Kidney (tissue), 14 donors: Measurements from ENCODE around the gene BORCS5. TPM values are rescaled to one million over a fixed set of nuclear protein-coding genes. Genes with fewer than 3 reads are reported as not detected.
"Not testable (repeated sequence)": the region's sequence is repeated elsewhere in the genome, so short reads cannot be mapped to it uniquely, and the experiment has no call there.

Source experiments
- DNase-seq, 5 donors: peaks; one replicate each; pipeline ENCODE4 v3.0.0-alpha.2; 2013 to 2020
- FAIRE-seq: peaks from 2 replicates; lab custom pipeline; 2012; peaks lifted over from hg19 to GRCh38; lab: Jason Lieb, UNC
- H3K27ac ChIP-seq, 2 donors: one replicate each; pipeline ENCODE4 v1.7.0; 2013; ENCODE audit warnings: low read depth in 2 of 2, low read length in 2 of 2, inconsistent platforms in 1 of 2
- H3K27me3 ChIP-seq: one replicate; pipeline ENCODE4 v1.7.1; 2013; ENCODE audit warnings: low read length, inconsistent platforms; ENCODE audit not compliant: control insufficient read depth, insufficient read depth
- H3K36me3 ChIP-seq, 3 donors: one replicate each; pipeline versions ENCODE4 v1.7.0 to v1.7.1; 2013; ENCODE audit warnings: low read length in 3 of 3, control low read depth in 1 of 3, inconsistent platforms in 1 of 3; ENCODE audit not compliant: insufficient read depth in 3 of 3, control insufficient read depth in 2 of 3
- H3K4me1 ChIP-seq, 3 donors: one replicate each; pipeline versions ENCODE4 v1.7.0 to v1.7.1; 2013; ENCODE audit warnings: low read length in 3 of 3, inconsistent platforms in 1 of 3, low read depth in 1 of 3; ENCODE audit not compliant: control insufficient read depth in 2 of 3, insufficient read depth in 2 of 3
- H3K4me3 ChIP-seq, 3 donors: one replicate each; pipeline versions ENCODE4 v1.7.0 to v1.8.1; 2013; ENCODE audit warnings: low read length in 3 of 3, control low read depth in 1 of 3, inconsistent platforms in 1 of 3
- H3K9ac ChIP-seq, 3 donors: one replicate each; pipeline versions ENCODE4 v1.7.0 to v1.7.1; 2013; ENCODE audit warnings: low read length in 3 of 3, control low read depth in 1 of 3, inconsistent platforms in 1 of 3
- H3K9me3 ChIP-seq, 3 donors: one replicate each; pipeline versions ENCODE4 v1.7.0 to v1.7.1; 2013; ENCODE audit warnings: low read length in 3 of 3, control low read depth in 1 of 3, inconsistent platforms in 1 of 3; ENCODE audit not compliant: control insufficient read depth in 2 of 3, insufficient read depth in 1 of 3
- intact Hi-C: fragments of 100-400 bp; cut with DNase I; formaldehyde crosslinking; loops from one replicate; pipeline ENCODE4 v1.11.1; 2022
- polyA plus RNA-seq: library from polyadenylated mRNA; stranded (reverse); fragments of 350-450 nt; fragmentation: Illumina TruSeq; extraction: RNeasy Lipid Tissue Mini Kit (QIAGEN cat#74804); gene quantifications from one replicate; pipeline ENCODE4 v1.2.3, GENCODE V29; 2014; ENCODE audit warnings: low read depth, low replicate concordance; ENCODE audit not compliant: insufficient read depth
- total RNA-seq: library from RNA; stranded (reverse); fragmentation: NEBNext Ultra II Directional; extraction: Animal tissue kit (Norgen Biotek cat#: 25700); gene quantifications from one replicate; pipeline ENCODE4 v1.2.1, GENCODE V29; 2021
- TF ChIP-seq, protein P1 (sequence below): IDR thresholded peaks from 3 replicates; pipeline ENCODE4 v1.5.1; 2012; ENCODE audit warnings: mild to moderate bottlenecking, moderate library complexity, borderline replicate concordance; ENCODE audit not compliant: insufficient read depth; ENCODE audit errors: extremely low read depth
- donor health status: control.
- donor health status: control.
- donor health status: control.
- donor health status: control.
- donor health status: control.
- donor health status: DM: yes; HTN: yes; CAD: no.
- donor health status: Normal renal cell carcinoma (clear cell type).

Gene BORCS5
- total and polyA plus RNA-seq, 2 donors from 2014 or later, result 11.2 to 14.0 TPM

DNA sequence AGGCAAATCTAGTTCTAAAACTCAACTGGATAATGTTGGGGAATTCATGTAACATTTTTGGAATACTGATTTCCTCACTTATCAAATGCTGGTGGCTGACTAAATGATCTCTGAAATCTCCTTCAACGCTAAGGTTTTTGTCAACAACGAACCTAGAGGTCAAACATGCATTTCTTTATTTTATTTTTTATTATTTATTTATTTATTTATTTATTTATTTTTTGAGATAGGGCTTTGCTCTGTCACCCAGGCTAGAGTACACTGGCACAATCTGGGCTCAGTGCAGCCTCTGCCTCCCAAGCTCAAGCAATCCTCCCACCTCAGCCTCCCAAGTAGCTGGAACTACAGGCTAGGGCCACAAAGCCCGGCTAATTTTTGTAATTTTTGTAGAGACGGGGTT, 141.3 kb downstream of the BORCS5 start:
- Histone ChIP-seq H3K27me3 (no peaks in the 10 kb centered on the region), H3K9me3 (no peaks in the 10 kb centered on the region), H3K4me3 (no peak overlapping the region), H3K4me1 (no peaks in the 10 kb centered on the region), H3K36me3 (no peaks in the 10 kb centered on the region), H3K9ac (no peak overlapping the region), H3K27ac (no peak overlapping the region)
- no peak for DNase-seq
- TF ChIP-seq, protein P1, sequence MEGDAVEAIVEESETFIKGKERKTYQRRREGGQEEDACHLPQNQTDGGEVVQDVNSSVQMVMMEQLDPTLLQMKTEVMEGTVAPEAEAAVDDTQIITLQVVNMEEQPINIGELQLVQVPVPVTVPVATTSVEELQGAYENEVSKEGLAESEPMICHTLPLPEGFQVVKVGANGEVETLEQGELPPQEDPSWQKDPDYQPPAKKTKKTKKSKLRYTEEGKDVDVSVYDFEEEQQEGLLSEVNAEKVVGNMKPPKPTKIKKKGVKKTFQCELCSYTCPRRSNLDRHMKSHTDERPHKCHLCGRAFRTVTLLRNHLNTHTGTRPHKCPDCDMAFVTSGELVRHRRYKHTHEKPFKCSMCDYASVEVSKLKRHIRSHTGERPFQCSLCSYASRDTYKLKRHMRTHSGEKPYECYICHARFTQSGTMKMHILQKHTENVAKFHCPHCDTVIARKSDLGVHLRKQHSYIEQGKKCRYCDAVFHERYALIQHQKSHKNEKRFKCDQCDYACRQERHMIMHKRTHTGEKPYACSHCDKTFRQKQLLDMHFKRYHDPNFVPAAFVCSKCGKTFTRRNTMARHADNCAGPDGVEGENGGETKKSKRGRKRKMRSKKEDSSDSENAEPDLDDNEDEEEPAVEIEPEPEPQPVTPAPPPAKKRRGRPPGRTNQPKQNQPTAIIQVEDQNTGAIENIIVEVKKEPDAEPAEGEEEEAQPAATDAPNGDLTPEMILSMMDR, result no peak
- intact Hi-C loops, result no loop called here
- FAIRE-seq, result no peak

DNA sequence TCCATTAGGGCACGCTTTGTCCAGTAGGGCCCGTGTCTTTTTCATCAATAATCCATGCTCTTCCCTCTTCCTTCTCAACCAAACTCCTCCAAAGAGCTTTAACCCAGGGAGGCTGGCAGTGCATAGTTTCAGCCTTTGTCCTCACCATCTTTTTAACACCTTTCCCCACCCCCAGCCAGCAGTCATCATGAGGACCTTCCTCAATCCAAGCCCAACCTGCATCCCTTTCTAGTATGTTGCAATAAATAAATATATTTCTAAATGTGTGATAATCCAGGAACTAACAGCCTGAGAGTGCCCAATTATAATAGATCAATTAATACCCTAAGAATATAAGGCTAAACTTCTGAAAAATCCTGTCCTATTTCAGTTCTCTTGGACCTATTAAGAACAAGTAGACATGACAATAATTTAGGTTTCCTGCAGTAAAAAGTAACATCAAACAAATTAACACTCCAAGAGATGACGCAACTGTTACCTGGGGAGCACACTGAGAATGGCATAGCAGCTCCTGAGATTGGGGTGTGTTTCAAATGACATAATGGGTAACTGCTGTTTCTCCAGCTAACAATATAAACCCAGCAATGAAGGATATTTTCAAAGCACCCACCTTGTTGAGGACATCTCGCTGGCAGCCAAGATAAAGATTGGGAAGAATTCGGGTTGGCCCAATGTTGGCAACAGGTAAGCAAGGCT, 143.2 kb downstream of the BORCS5 start:
- FAIRE-seq, result no peak
- DNase-seq, result no peak
- no peak overlapping the region for H3K27ac ChIP-seq

DNA sequence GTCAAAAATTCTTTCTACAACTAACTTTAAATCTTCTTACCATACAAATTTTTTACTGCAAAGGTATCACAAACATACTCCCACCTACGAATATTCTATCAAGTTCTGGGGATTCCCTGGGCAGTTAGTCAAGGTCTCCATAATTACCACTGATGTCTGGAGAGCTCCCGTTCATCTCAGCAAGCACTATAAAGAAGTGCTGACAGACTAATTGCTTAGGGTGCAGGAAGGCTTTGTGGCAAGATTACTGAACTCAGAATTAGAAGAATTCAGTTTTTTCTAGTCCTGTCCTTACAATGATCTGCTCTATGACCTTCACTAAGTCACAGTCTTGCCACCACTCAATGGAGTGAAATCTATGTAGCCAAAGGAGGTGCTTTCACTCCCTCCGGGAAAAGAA, 144.2 kb downstream of the BORCS5 start:
- Histone ChIP-seq H3K4me3 (no peak overlapping the region), H3K27me3 (no peaks in the 10 kb centered on the region), H3K36me3 (no peaks in the 10 kb centered on the region), H3K4me1 (peaks cover 0 to 10% (median 7%) of the 10 kb centered on the region in 3 donors), H3K27ac (no peak overlapping the region), H3K9me3 (no peaks in the 10 kb centered on the region), H3K9ac (no peak overlapping the region)
- FAIRE-seq (no peak), DNase-seq (no peak)
- intact Hi-C loops, result no loop called here
- TF ChIP-seq, protein P1, result no peak

More for the DNA sequence above, 143.2 kb downstream of the BORCS5 start:
- H3K4me1 ChIP-seq, result peaks cover 0 to 1% (median under 1%) of the 10 kb centered on the region in 3 donors
- H3K36me3 ChIP-seq, result no peaks in the 10 kb centered on the region
- no peaks in the 10 kb centered on the region for H3K27me3 ChIP-seq
- no peaks in the 10 kb centered on the region for H3K9me3 ChIP-seq
- intact Hi-C loops, result no loop called here
- H3K9ac ChIP-seq, result no peak overlapping the region
- no peak overlapping the region for H3K4me3 ChIP-seq
- TF ChIP-seq, protein P1, result no peak

DNA sequence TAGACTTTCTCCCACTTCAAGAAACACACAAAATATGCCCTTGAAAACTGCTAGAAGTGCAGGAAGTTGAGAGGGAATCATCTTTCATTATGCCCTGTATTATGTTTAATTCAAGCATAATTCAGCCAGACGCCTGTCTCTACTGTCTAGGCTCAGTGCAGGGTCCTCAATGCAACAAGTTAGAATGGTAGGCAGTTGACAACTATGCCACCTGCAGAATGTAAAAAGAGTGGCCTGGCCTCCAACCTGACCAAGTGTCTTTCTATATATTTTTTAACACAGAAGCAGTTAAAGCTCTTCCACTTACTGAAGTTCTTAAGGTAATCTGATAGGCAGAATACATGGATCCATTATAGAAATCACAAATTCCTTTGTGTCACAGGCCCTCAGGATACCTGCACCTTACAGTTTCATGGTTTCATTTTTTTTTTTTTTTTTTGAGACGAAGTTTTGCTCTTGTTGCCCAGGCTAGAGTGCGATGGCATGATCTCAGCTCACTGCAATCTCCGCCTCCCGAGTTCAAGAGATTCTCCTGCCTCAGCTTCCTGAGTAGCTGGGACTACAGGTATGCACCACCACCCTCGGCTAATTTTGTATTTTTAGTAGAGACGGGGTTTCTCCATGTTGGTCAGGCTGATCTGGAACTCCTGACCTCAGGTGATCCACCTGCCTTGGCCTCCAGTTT, 145.4 kb downstream of the BORCS5 start:
- FAIRE-seq, DNase-seq, intact Hi-C loops, H3K4me3 ChIP-seq, H3K36me3 ChIP-seq, H3K9ac ChIP-seq, H3K27me3 ChIP-seq, H3K27ac ChIP-seq, H3K9me3 ChIP-seq: not testable (repeated sequence)
- H3K4me1 ChIP-seq, result peaks cover 0 to 14% (median 7%) of the 10 kb centered on the region in 3 donors
